Activated CD8-positive, alpha-beta T cell treated with anti-CD3 and anti-CD28 coated beads, Interleukin-2, amount 10 ng/mL, durations not matched to agents 7 days and 5 days (primary cell): ENCODE measurements around the gene IQCB1. TPM values are rescaled to one million over a fixed set of nuclear protein-coding genes. Genes with fewer than 3 reads are reported as not detected.
A peak's percentile ranks its signal among the peaks of the same experiment; 100 is the strongest.
"Not testable (repeated sequence)": the region's sequence is repeated elsewhere in the genome, so short reads cannot be mapped to it uniquely, and the experiment has no call there.

ENCODE experiments used
- ATAC-seq: fragments of 150-1000 bp; cut with Tn5 transposase; one replicate; pipeline ENCODE4 v1.10.0; 2021; ENCODE audit warnings: moderate library complexity
- CTCF ChIA-PET: fragments of 350-600 bp; sonication (Branson Sonifier 250); formaldehyde crosslinking; loops from one replicate; lab custom pipeline; 2021; ENCODE audit warnings: antibody characterized with exemption; lab: Charles Lee
- POLR2A ChIA-PET: fragments of 350-600 bp; sonication (Branson Sonifier 250); formaldehyde crosslinking; loops from one replicate; lab custom pipeline; 2021; ENCODE audit warnings: antibody characterized with exemption; lab: Charles Lee
- DNase-seq: peaks from one replicate; pipeline ENCODE4 v3.0.0-alpha.2; 2020
- H3K27ac Mint-ChIP-seq: one replicate; pipeline ENCODE4 v1.8.0; 2021; ENCODE audit warnings: mild to moderate bottlenecking, mixed read lengths
- H3K27me3 Mint-ChIP-seq: one replicate; pipeline ENCODE4 v1.8.0; 2021; ENCODE audit warnings: low read depth, mixed read lengths
- H3K36me3 Mint-ChIP-seq: one replicate; pipeline ENCODE4 v1.8.0; 2021; ENCODE audit warnings: low read depth, mixed read lengths
- H3K4me1 Mint-ChIP-seq: one replicate; pipeline ENCODE4 v1.8.0; 2021; ENCODE audit warnings: low read depth, mixed read lengths
- H3K4me3 Mint-ChIP-seq: one replicate; pipeline ENCODE4 v1.8.0; 2021; ENCODE audit warnings: mild to moderate bottlenecking, mixed read lengths
- H3K9me3 Mint-ChIP-seq: one replicate; pipeline ENCODE4 v1.8.0; 2022; ENCODE audit warnings: mixed read lengths; ENCODE audit not compliant: insufficient read depth
- total RNA-seq, 2 experiments: library from RNA; stranded (reverse); gene quantifications; one replicate each; pipeline ENCODE4 v1.2.3, GENCODE V29; 2021

Gene IQCB1
- total RNA-seq, 2 experiments from 2014 or later: 35.8 to 40.2 TPM

GRCh38 chr3:121757812-121758545 lies 76.9 kb downstream of the IQCB1 start:
- Mint-ChIP-seq H3K4me1 (no peaks in the 10 kb centered on the region), H3K36me3 (no peaks in the 10 kb centered on the region), H3K9me3 (no peaks in the 10 kb centered on the region), H3K27me3 (peaks cover 25% of the 10 kb centered on the region), H3K4me3 (no peak overlapping the region), H3K27ac (no peak overlapping the region)
- ChIA-PET CTCF (no interaction called here), POLR2A (no interaction called here)
- ATAC-seq (no peak), DNase-seq (no peak)

- ATAC-seq (no peak), DNase-seq (no peak)
- Mint-ChIP-seq H3K27me3 (peaks cover 29% of the 10 kb centered on the region), H3K4me1 (no peaks in the 10 kb centered on the region), H3K4me3 (no peak overlapping the region), H3K27ac (no peak overlapping the region), H3K9me3 (no peaks in the 10 kb centered on the region), H3K36me3 (no peaks in the 10 kb centered on the region)
- CTCF ChIA-PET: interaction anchor here (0.9 kb wide), 1 partner anchor 51 kb away, joined by 3 read pairs; no protein-coding TSS in a partner anchor
- POLR2A ChIA-PET: no interaction called here
Measured at GRCh38 chr3:121757087-121757811, 77.6 kb downstream of the IQCB1 start.

- ATAC-seq (no peak), DNase-seq (no peak)
- peaks cover 20% of the 10 kb centered on the region for H3K27me3 Mint-ChIP-seq
- POLR2A ChIA-PET: no interaction called here
- CTCF ChIA-PET: no interaction called here
- H3K9me3 Mint-ChIP-seq: no peaks in the 10 kb centered on the region
- no peak overlapping the region for H3K4me3 Mint-ChIP-seq
- H3K4me1 Mint-ChIP-seq: peaks cover 8% of the 10 kb centered on the region
- H3K36me3 Mint-ChIP-seq: no peaks in the 10 kb centered on the region
- no peak overlapping the region for H3K27ac Mint-ChIP-seq
Measured at GRCh38 chr3:121752772-121753171, 82.1 kb downstream of the IQCB1 start.

GRCh38 chr3:121752261-121752660 lies 82.6 kb downstream of the IQCB1 start:
- Mint-ChIP-seq H3K36me3 (no peaks in the 10 kb centered on the region), H3K27me3 (peaks cover 20% of the 10 kb centered on the region), H3K9me3 (no peaks in the 10 kb centered on the region), H3K4me1 (peaks cover 11% of the 10 kb centered on the region), H3K4me3 (no peak overlapping the region), H3K27ac (no peak overlapping the region)
- DNase-seq: no peak
- ATAC-seq: no peak
- ChIA-PET CTCF (no interaction called here), POLR2A (no interaction called here)

GRCh38 chr3:121750087-121750415 lies 84.8 kb downstream of the IQCB1 start:
- no peaks in the 10 kb centered on the region for H3K36me3 Mint-ChIP-seq
- no peaks in the 10 kb centered on the region for H3K9me3 Mint-ChIP-seq
- H3K4me3 Mint-ChIP-seq: no peak overlapping the region
- no peak overlapping the region for H3K27ac Mint-ChIP-seq
- ATAC-seq (no peak), DNase-seq (no peak)
- ChIA-PET CTCF (interaction anchor here (1.1 kb wide), 1 partner anchor 89 kb away, joined by 4 read pairs; the partner anchor contains the start of gene HCLS1), POLR2A (interaction anchor here (0.9 to 2.9 kb wide), 8 partner anchors 9 to 632 kb away, joined by 3 to 20 read pairs (median 3); partner anchors contain the start of genes HCLS1 and POLQ)
- H3K27me3 Mint-ChIP-seq: peaks cover 12% of the 10 kb centered on the region
- peaks cover 11% of the 10 kb centered on the region for H3K4me1 Mint-ChIP-seq

- CTCF ChIA-PET: interaction anchor here (0.9 to 1.1 kb wide), 2 partner anchors 25 to 88 kb away, joined by 3 to 4 read pairs; partner anchors contain the start of gene HCLS1
- POLR2A ChIA-PET: interaction anchor here (0.6 to 2.9 kb wide), 11 partner anchors 9 to 633 kb away, joined by 3 to 20 read pairs (median 4); partner anchors contain the start of genes HCLS1 and POLQ
- no peaks in the 10 kb centered on the region for H3K36me3 Mint-ChIP-seq
- H3K4me3 Mint-ChIP-seq: no peak within 1 kb of the TSS
- peaks cover 11% of the 10 kb centered on the region for H3K4me1 Mint-ChIP-seq
- no peaks in the 10 kb centered on the region for H3K9me3 Mint-ChIP-seq
- peaks cover 11% of the 10 kb centered on the region for H3K27me3 Mint-ChIP-seq
- no peak within 1 kb of the TSS for H3K27ac Mint-ChIP-seq
- DNase-seq (peak; percentile 96), ATAC-seq (peak; percentile 96)
Measured at GRCh38 chr3:121749276-121750086, 85.4 kb downstream of the IQCB1 start, which contains the start of gene GOLGB1. TSS of gene GOLGB1 (minus strand) at chr3:121749741. CDS start at chr3:121730971, 18,770 bp downstream.

- no peak overlapping the region for H3K27ac Mint-ChIP-seq
- no peaks in the 10 kb centered on the region for H3K9me3 Mint-ChIP-seq
- peaks cover 11% of the 10 kb centered on the region for H3K4me1 Mint-ChIP-seq
- ChIA-PET CTCF (interaction anchor here (0.9 to 1.3 kb wide), 4 partner anchors 20 to 88 kb away, joined by 3 to 6 read pairs (median 4); partner anchors contain the start of gene HCLS1), POLR2A (interaction anchor here (0.6 to 2.9 kb wide), 7 partner anchors 9 to 91 kb away, joined by 3 to 20 read pairs (median 4); partner anchors contain the start of gene HCLS1)
- peak; percentile 12 for ATAC-seq
- H3K36me3 Mint-ChIP-seq: no peaks in the 10 kb centered on the region
- peaks cover 10% of the 10 kb centered on the region for H3K27me3 Mint-ChIP-seq
- DNase-seq: peak; percentile 28
- no peak overlapping the region for H3K4me3 Mint-ChIP-seq
Measured at GRCh38 chr3:121748680-121749275, 86.1 kb downstream of the IQCB1 start.

- Mint-ChIP-seq H3K36me3 (peaks cover 4% of the 10 kb centered on the region), H3K27me3 (peaks cover 9% of the 10 kb centered on the region), H3K9me3 (no peaks in the 10 kb centered on the region), H3K4me3 (no peak overlapping the region), H3K27ac (no peak overlapping the region), H3K4me1 (peaks cover 11% of the 10 kb centered on the region)
- POLR2A ChIA-PET: interaction anchor here (0.9 to 2.9 kb wide), 3 partner anchors 15 to 88 kb away, joined by 4 to 20 read pairs (median 5); partner anchors contain the start of gene HCLS1
- ATAC-seq (no peak), DNase-seq (no peak)
- CTCF ChIA-PET: interaction anchor here (0.8 to 1.3 kb wide), 3 partner anchors 10 to 57 kb away, joined by 3 to 6 read pairs (median 4); no protein-coding TSS in a partner anchor
Measured at GRCh38 chr3:121747976-121748375, 86.9 kb downstream of the IQCB1 start.

GRCh38 chr3:121743106-121743505 lies 91.8 kb downstream of the IQCB1 start:
- POLR2A ChIA-PET, H3K27me3 Mint-ChIP-seq, ATAC-seq, CTCF ChIA-PET, H3K4me3 Mint-ChIP-seq, DNase-seq, H3K27ac Mint-ChIP-seq: not testable (repeated sequence)
- H3K36me3 Mint-ChIP-seq: peaks cover 28% of the 10 kb centered on the region
- peaks cover 22% of the 10 kb centered on the region for H3K4me1 Mint-ChIP-seq
- peaks cover 11% of the 10 kb centered on the region for H3K9me3 Mint-ChIP-seq

GRCh38 chr3:121740896-121741295 lies 94.0 kb downstream of the IQCB1 start:
- Mint-ChIP-seq H3K27me3 (no peaks in the 10 kb centered on the region), H3K4me1 (peaks cover 24% of the 10 kb centered on the region), H3K36me3 (peaks cover 33% of the 10 kb centered on the region), H3K27ac (no peak overlapping the region), H3K9me3 (peaks cover 11% of the 10 kb centered on the region), H3K4me3 (no peak overlapping the region)
- ChIA-PET POLR2A (no interaction called here), CTCF (no interaction called here)
- DNase-seq: no peak
- no peak for ATAC-seq

- ChIA-PET POLR2A (interaction anchor here (1.2 kb wide), 1 partner anchor 9 kb away, joined by 4 read pairs; the partner anchor contains the start of gene GOLGB1), CTCF (no interaction called here)
- no peaks in the 10 kb centered on the region for H3K27me3 Mint-ChIP-seq
- H3K27ac Mint-ChIP-seq: no peak overlapping the region
- DNase-seq: no peak
- H3K36me3 Mint-ChIP-seq: peaks cover 33% of the 10 kb centered on the region
- peaks cover 30% of the 10 kb centered on the region for H3K4me1 Mint-ChIP-seq
- H3K4me3 Mint-ChIP-seq: no peak overlapping the region
- peak; percentile 73 for ATAC-seq
- peaks cover 11% of the 10 kb centered on the region for H3K9me3 Mint-ChIP-seq
Measured at GRCh38 chr3:121739902-121740301, 95.0 kb downstream of the IQCB1 start.
